IMR-90 (cell line): ENCODE data around the gene CPLX1. TPM values are rescaled to one million over a fixed set of nuclear protein-coding genes. Genes with fewer than 3 reads are reported as not detected.

Experiments used
- ATAC-seq: fragments of 200-7000 bp; cut with Tn5 transposase; 2 replicates; pipeline ENCODE4 v1.9.1; 2020; ENCODE audit warnings: low read depth, mild to moderate bottlenecking, moderate library complexity
- BruUV-seq: library from RNA; stranded (reverse); fragments of 400-500 nt; replicated peaks from 2 replicates; lab custom pipeline; 2021; lab: Mats Ljungman, UMichigan
- CTCF ChIA-PET: fragments of 300-600 bp; formaldehyde crosslinking; extraction: SDS; loops from one replicate; lab custom pipeline; 2021; ENCODE audit warnings: antibody characterized with exemption; lab: Yijun Ruan, JAX
- POLR2A ChIA-PET: fragments of 300-600 bp; sonication (Branson Sonifier 250); formaldehyde crosslinking; loops from one replicate; lab custom pipeline; 2022; ENCODE audit warnings: antibody characterized with exemption; ENCODE audit not compliant: unreplicated experiment; lab: Charles Lee
- DNase-seq: peaks from one replicate; pipeline ENCODE4 v3.0.0; 2013
- H2AFZ ChIP-seq: replicated peaks from 2 replicates; pipeline ENCODE3; 2013; ENCODE audit warnings: low read length, mild to moderate bottlenecking; ENCODE audit not compliant: poor library complexity
- H2AK5ac ChIP-seq: 2 replicates; pipeline ENCODE4 v1.6.1; 2013; ENCODE audit warnings: low read depth, low read length, inconsistent platforms
- H2AK9ac ChIP-seq: replicated peaks from 2 replicates; pipeline ENCODE3; 2013; ENCODE audit warnings: mild to moderate bottlenecking, low read depth, low read length, moderate library complexity; ENCODE audit not compliant: poor library complexity
- H2BK120ac ChIP-seq: 2 replicates; pipeline ENCODE4 v1.6.1; 2013; ENCODE audit warnings: low read depth, low read length, inconsistent platforms
- H2BK15ac ChIP-seq: 3 replicates; pipeline ENCODE4 v1.6.1; 2013; ENCODE audit warnings: low read depth, low read length, inconsistent platforms
- H2BK20ac ChIP-seq: 2 replicates; pipeline ENCODE4 v1.6.1; 2013; ENCODE audit warnings: low read depth, mild to moderate bottlenecking, inconsistent platforms, low read length, moderate library complexity
- H2BK5ac ChIP-seq: 2 replicates; pipeline ENCODE4 v1.6.1; 2013; ENCODE audit warnings: mild to moderate bottlenecking, low read depth, low read length, inconsistent platforms; ENCODE audit not compliant: poor library complexity, severe bottlenecking
- H3K14ac ChIP-seq: replicated peaks from 2 replicates; pipeline ENCODE4 v1.6.1; 2013; ENCODE audit warnings: low read depth, low read length, inconsistent platforms
- H3K18ac ChIP-seq: 2 replicates; pipeline ENCODE4 v1.6.1; 2013; ENCODE audit warnings: low read depth, low read length, control low read depth
- H3K23ac ChIP-seq: 2 replicates; pipeline ENCODE4 v1.6.1; 2013; ENCODE audit warnings: low read depth, low read length, inconsistent platforms
- H3K27ac ChIP-seq: 2 replicates; pipeline ENCODE4 v1.5.1; 2013; ENCODE audit warnings: mild to moderate bottlenecking, control low read depth, low read length; ENCODE audit not compliant: insufficient read depth
- H3K27me3 ChIP-seq: 2 replicates; pipeline ENCODE4 v1.6.1; 2013; ENCODE audit warnings: low read length; ENCODE audit not compliant: control insufficient read depth, insufficient read depth
- H3K36me3 ChIP-seq: 2 replicates; pipeline ENCODE4 v1.6.1; 2013; ENCODE audit warnings: low read length, mixed read lengths; ENCODE audit not compliant: control insufficient read depth, insufficient read depth
- H3K4ac ChIP-seq: 2 replicates; pipeline ENCODE4 v1.6.1; 2013; ENCODE audit warnings: low read depth, low read length, inconsistent platforms
- H3K4me1 ChIP-seq: 2 replicates; pipeline ENCODE4 v1.6.1; 2013; ENCODE audit warnings: low read length, mixed read lengths; ENCODE audit not compliant: control insufficient read depth, insufficient read depth
- H3K4me2 ChIP-seq: 2 replicates; pipeline ENCODE4 v1.6.1; 2013; ENCODE audit warnings: low read depth, mild to moderate bottlenecking, control low read depth, low read length, moderate library complexity
- H3K4me3 ChIP-seq: 2 replicates; pipeline ENCODE4 v1.5.1; 2013; ENCODE audit warnings: low read depth, mild to moderate bottlenecking, control low read depth, low read length, moderate library complexity; ENCODE audit not compliant: insufficient read depth
- H3K56ac ChIP-seq: 2 replicates; pipeline ENCODE4 v1.6.1; 2013; ENCODE audit warnings: low read length, inconsistent platforms; ENCODE audit not compliant: insufficient read depth; ENCODE audit errors: extremely low read depth
- H3K79me1 ChIP-seq, 2 experiments: 2 replicates each; pipeline ENCODE4 v1.6.1; 2013; ENCODE audit warnings: low read length in 2 of 2, inconsistent platforms in 1 of 2, low read depth in 1 of 2
- H3K9ac ChIP-seq: 2 replicates; pipeline ENCODE4 v1.6.1; 2013; ENCODE audit warnings: low read depth, low read length, control low read depth
- H3K9me1 ChIP-seq: 2 replicates; pipeline ENCODE4 v1.6.1; 2013; ENCODE audit warnings: low read length, inconsistent platforms; ENCODE audit not compliant: insufficient read depth
- H3K9me3 ChIP-seq: 2 replicates; pipeline ENCODE4 v1.6.1; 2013; ENCODE audit warnings: low read length; ENCODE audit not compliant: control insufficient read depth, insufficient read depth
- H4K20me1 ChIP-seq: 2 replicates; pipeline ENCODE4 v1.6.1; 2013; ENCODE audit warnings: low read length, inconsistent platforms; ENCODE audit not compliant: insufficient read depth
- H4K5ac ChIP-seq: 2 replicates; pipeline ENCODE4 v1.6.1; 2013; ENCODE audit warnings: mild to moderate bottlenecking, low read depth, low read length, control low read depth
- H4K8ac ChIP-seq, 2 experiments: 2 replicates each; pipeline ENCODE4 v1.6.1; 2013; ENCODE audit warnings: low read depth in 2 of 2, low read length in 2 of 2, control low read depth in 1 of 2, inconsistent platforms in 1 of 2
- H4K91ac ChIP-seq: 2 replicates; pipeline ENCODE4 v1.6.1; 2013; ENCODE audit warnings: low read depth, low read length, inconsistent platforms; ENCODE audit not compliant: insufficient read depth
- BHLHE40 ChIP-seq: fragments of 150-350 bp; IDR thresholded peaks from 2 replicates; pipeline ENCODE4 v1.6.1; 2016; ENCODE audit warnings: mild to moderate bottlenecking, low read depth, low read length
- CEBPB ChIP-seq: IDR thresholded peaks from 2 replicates; pipeline ENCODE4 v1.6.1; 2012; ENCODE audit warnings: low read depth, low read length, improper control_type of control experiment
- CHD1 ChIP-seq: IDR thresholded peaks from 2 replicates; pipeline ENCODE4 v1.6.1; 2012; ENCODE audit warnings: low read depth, low read length, improper control_type of control experiment
- FOS ChIP-seq: fragments of 150-350 bp; IDR thresholded peaks from 2 replicates; pipeline ENCODE4 v1.6.1; 2016; ENCODE audit warnings: low read depth, low read length
- MAFK ChIP-seq: IDR thresholded peaks from 2 replicates; pipeline ENCODE4 v1.6.1; 2012; ENCODE audit warnings: low read depth, low read length, improper control_type of control experiment
- MXI1 ChIP-seq: IDR thresholded peaks from 2 replicates; pipeline ENCODE4 v1.6.1; 2012; ENCODE audit warnings: low read depth, mild to moderate bottlenecking, low read length, moderate library complexity, borderline replicate concordance
- NFE2L2 ChIP-seq: fragments of 150-350 bp; IDR thresholded peaks from 2 replicates; pipeline ENCODE4 v1.6.1; 2016; ENCODE audit warnings: low read depth, mild to moderate bottlenecking, low read length
- POLR2A ChIP-seq: IDR thresholded peaks from 2 replicates; pipeline ENCODE4 v1.6.1; 2012; ENCODE audit warnings: mild to moderate bottlenecking, low read depth, low read length
- RAD21 ChIP-seq: IDR thresholded peaks from 2 replicates; pipeline ENCODE4 v1.6.1; 2012; ENCODE audit warnings: low read length, improper control_type of control experiment
- RCOR1 ChIP-seq: IDR thresholded peaks from 2 replicates; pipeline ENCODE4 v1.6.1; 2012; ENCODE audit warnings: mild to moderate bottlenecking, low read length, improper control_type of control experiment; ENCODE audit not compliant: insufficient replicate concordance
- RFX5 ChIP-seq: IDR thresholded peaks from 2 replicates; pipeline ENCODE4 v1.8.0; 2012; ENCODE audit warnings: low read depth, mild to moderate bottlenecking, low read length, moderate library complexity
- SMC3 ChIP-seq: fragments of 150-350 bp; IDR thresholded peaks from 2 replicates; pipeline ENCODE4 v1.6.1; 2016; ENCODE audit warnings: low read depth, mild to moderate bottlenecking, antibody characterized with exemption, low read length, moderate library complexity
- WGBS, 2 experiments: methylation state at CpG; one replicate each; pipeline versions ENCODE4 v1.1.5 to v1.1.7; 2013; ENCODE audit warnings: missing lambda C conversion rate in 2 of 2; ENCODE audit not compliant: insufficient read length in 1 of 2; ENCODE audit errors: extremely low coverage in 2 of 2; 5-methylcytosine and 5-hydroxymethylcytosine counted together
- dilution Hi-C: fragments of 300-500 bp; cut with HindIII; formaldehyde crosslinking; loops from one replicate; pipeline ENCODE4 v1.14.3; 2018; ENCODE audit warnings: low sequenced_read_pairs; ENCODE audit not compliant: unreplicated experiment
- in situ Hi-C: fragments of 300-500 bp; cut with MboI; formaldehyde crosslinking; loops from 3 replicates; pipeline ENCODE4 v1.14.3; 2019; ENCODE audit warnings: low sequenced_read_pairs, inconsistent platforms, mixed read lengths
- intact Hi-C: fragments of 100-400 bp; cut with micrococcal nuclease; formaldehyde crosslinking; loops from 2 replicates; pipeline ENCODE4 v1.10.0; 2022
- polyA plus RNA-seq, 3 experiments: library from polyadenylated mRNA; depleted of rRNA; stranded (reverse); fragments of >200 nt; gene quantifications; 2 replicates each; pipeline ENCODE4 v1.2.3, GENCODE V29; 2012; ENCODE audit warnings: low replicate concordance in 1 of 3
- total RNA-seq: library from RNA; depleted of rRNA; stranded (reverse); fragments of >200 nt; gene quantifications from 2 replicates; pipeline ENCODE4 v1.2.3, GENCODE V29; 2012
- TF ChIP-seq, protein P1 (sequence below): fragments of 150-350 bp; IDR thresholded peaks from 2 replicates; pipeline ENCODE4 v1.6.1; 2016; ENCODE audit warnings: low read depth, mild to moderate bottlenecking, low read length, moderate library complexity, borderline replicate concordance
- TF ChIP-seq, protein P2 (sequence below): fragments of 150-350 bp; IDR thresholded peaks from 2 replicates; pipeline ENCODE4 v1.6.1; 2017; ENCODE audit warnings: mild to moderate bottlenecking, antibody characterized with exemption, low read length, low read depth

The CPLX1 gene
- total and polyA plus RNA-seq, 2 of the 4 experiments (the other 2 are of a cell fraction) = 0.05 TPM; not detected in 1

DNA sequence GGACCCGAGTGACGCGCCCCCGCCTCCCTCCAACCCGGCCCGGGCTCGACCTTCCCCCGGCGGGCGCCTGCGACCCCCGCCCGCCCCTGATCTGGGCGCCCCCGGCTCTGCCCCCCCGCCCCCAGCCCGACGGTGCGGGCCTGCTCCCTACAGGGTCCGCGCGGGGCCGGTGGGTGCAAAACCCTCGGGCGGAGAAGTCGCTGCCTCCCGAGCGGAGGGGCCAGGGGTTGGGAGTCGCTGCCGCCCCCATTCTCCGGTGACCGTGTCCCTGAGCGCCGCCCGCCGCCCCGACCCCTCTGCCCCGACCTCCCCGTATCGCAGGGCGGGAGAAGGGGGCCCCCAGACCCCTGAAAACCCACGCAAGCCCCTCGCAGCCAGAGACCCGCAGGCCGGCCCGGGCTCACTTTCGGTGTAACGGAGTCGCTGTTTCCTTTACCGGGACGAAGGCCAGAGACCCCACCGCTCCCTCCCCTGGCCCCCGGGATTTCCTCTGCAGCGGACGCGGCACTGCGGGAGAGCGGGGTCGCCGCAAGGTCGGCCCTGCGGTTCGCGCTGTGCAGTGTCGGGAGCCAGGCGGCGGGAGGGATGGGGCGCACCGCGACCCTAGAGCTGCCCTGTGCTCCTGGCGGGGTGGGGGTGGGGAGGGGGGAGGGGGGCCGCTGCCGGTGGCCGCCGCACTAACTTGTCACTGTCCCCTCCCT, 729 bp upstream of the CPLX1 start:
- no TSS peak for BruUV-seq
- H3K79me1 ChIP-seq = no peaks in the 10 kb centered on the region
- no peak overlapping the region for H3K4me3 ChIP-seq
- no peak overlapping the region for H2BK15ac ChIP-seq
- ChIA-PET CTCF (no interaction called here), POLR2A (no interaction called here)
- H3K4me1 ChIP-seq = no peaks in the 10 kb centered on the region; the same call in 1 of the 2 replicates
- H2BK20ac ChIP-seq = no peak overlapping the region
- H3K9me1 ChIP-seq = no peaks in the 10 kb centered on the region
- H2AK9ac ChIP-seq = no peak overlapping the region
- peaks cover 3% of the 10 kb centered on the region; the same call in 1 of the 2 replicates for H4K20me1 ChIP-seq
- no peak for DNase-seq
- H3K9ac ChIP-seq = no peak overlapping the region
- intact Hi-C loops = no loop called here
- TF ChIP-seq RAD21 = no peak
- no peak for TF ChIP-seq RFX5
- TF ChIP-seq, protein P1, sequence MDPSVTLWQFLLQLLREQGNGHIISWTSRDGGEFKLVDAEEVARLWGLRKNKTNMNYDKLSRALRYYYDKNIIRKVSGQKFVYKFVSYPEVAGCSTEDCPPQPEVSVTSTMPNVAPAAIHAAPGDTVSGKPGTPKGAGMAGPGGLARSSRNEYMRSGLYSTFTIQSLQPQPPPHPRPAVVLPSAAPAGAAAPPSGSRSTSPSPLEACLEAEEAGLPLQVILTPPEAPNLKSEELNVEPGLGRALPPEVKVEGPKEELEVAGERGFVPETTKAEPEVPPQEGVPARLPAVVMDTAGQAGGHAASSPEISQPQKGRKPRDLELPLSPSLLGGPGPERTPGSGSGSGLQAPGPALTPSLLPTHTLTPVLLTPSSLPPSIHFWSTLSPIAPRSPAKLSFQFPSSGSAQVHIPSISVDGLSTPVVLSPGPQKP = no peak
- TF ChIP-seq RCOR1 = no peak
- no peak for TF ChIP-seq NFE2L2
- no peak for TF ChIP-seq SMC3
- TF ChIP-seq MAFK = no peak
- no peak for TF ChIP-seq CHD1
- no peak for TF ChIP-seq CEBPB
- TF ChIP-seq MXI1 = no peak
- no peak for TF ChIP-seq POLR2A
- no peak for TF ChIP-seq BHLHE40
- TF ChIP-seq, protein P2, sequence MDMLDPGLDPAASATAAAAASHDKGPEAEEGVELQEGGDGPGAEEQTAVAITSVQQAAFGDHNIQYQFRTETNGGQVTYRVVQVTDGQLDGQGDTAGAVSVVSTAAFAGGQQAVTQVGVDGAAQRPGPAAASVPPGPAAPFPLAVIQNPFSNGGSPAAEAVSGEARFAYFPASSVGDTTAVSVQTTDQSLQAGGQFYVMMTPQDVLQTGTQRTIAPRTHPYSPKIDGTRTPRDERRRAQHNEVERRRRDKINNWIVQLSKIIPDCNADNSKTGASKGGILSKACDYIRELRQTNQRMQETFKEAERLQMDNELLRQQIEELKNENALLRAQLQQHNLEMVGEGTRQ = no peak
- TF ChIP-seq FOS = no peak
- peaks cover 4% of the 10 kb centered on the region; the same call in 1 of the 2 replicates for H3K9me3 ChIP-seq
- peak overlapping the region; percentile 22; the same call in 1 of the 2 replicates for H3K4me2 ChIP-seq
- H2BK5ac ChIP-seq = no peak overlapping the region
- H4K91ac ChIP-seq = no peak overlapping the region
- H3K56ac ChIP-seq = no peak overlapping the region
- no peak overlapping the region for H3K23ac ChIP-seq
- H4K8ac ChIP-seq = no peak overlapping the region
- no peak overlapping the region for H3K18ac ChIP-seq
- H2AK5ac ChIP-seq = no peak overlapping the region
- no peak overlapping the region for H3K14ac ChIP-seq
- no peak overlapping the region for H2BK120ac ChIP-seq
- no peak overlapping the region for H3K4ac ChIP-seq
- H3K27ac ChIP-seq = no peak overlapping the region
- no peak overlapping the region for H4K5ac ChIP-seq
- dilution Hi-C loops = no loop called here
- H2AFZ ChIP-seq = no peak overlapping the region
- 2% methylated on average over 20 of the region's 75 CpGs; no CpG with 5 or more reads in 1 of the 2 experiments for WGBS, 2 experiments
- in situ Hi-C loops = no loop called here
- H3K36me3 ChIP-seq = no peaks in the 10 kb centered on the region
- ATAC-seq = no peak
- peaks cover 76% of the 10 kb centered on the region for H3K27me3 ChIP-seq
